ENCODE results near the gene CPSF4.
"Not testable (repeated sequence)": the region's sequence is repeated elsewhere in the genome, so short reads cannot be mapped to it uniquely, and the experiment has no call there.

Gene CPSF4

DNA sequence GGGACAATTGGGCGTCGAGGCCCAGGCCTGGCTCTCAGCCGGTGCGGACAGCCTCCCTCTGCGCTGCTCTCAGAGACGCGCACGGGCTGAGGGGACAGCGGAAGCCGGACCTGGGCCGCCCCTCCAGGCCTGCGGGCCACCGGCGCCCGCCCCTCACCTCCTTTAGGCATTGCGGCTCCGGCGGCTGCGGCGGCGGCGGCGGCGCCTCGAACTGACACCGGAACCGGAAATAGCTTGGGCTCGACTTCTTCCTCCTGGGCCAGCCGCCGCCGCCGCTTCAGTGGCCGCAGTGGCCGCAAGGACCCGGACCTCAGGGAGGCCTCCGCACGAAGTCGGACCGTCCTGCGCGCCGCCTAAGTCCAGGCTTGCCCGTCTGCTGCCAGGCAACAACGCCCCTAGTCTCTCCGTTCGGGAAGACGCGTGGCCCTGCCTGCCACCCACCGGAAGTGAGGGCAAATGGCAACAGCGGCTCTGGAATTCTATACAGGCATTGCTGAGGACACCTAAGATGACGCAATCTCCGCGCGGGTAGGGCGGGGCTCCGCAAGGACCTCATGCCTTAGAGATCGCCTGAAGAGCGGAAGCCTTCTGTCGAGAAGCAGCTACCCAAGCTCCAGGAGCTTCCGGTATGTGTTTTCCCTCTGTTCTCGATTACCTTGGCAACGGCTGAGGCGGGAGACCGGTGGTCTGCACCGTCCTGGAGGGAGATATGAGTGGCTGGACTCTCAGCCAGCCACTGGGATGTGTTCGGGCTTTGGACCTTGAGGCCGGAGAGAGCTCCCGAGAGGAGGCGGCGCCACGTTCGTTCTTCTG lies 30.2 kb upstream of the CPSF4 start, which contains the start of the genes BUD31 and PDAP1:
BUD31 (plus strand) TSS at position 591 of the 813 bp plus-strand sequence. CDS start 2,124 bp downstream, outside the sequence.
PDAP1 (minus strand) TSS at position 219 of the 813 bp plus-strand sequence; CDS start at position 170, 49 bp downstream.
- DNase-seq, result peak; percentile 94

GRCh38 chr7:99409192-99409572 lies 29.6 kb upstream of the CPSF4 start:
- DNase-seq, result no peak

- no peak for DNase-seq
Observed at GRCh38 chr7:99409806-99410205, 28.9 kb upstream of the CPSF4 start.

DNA sequence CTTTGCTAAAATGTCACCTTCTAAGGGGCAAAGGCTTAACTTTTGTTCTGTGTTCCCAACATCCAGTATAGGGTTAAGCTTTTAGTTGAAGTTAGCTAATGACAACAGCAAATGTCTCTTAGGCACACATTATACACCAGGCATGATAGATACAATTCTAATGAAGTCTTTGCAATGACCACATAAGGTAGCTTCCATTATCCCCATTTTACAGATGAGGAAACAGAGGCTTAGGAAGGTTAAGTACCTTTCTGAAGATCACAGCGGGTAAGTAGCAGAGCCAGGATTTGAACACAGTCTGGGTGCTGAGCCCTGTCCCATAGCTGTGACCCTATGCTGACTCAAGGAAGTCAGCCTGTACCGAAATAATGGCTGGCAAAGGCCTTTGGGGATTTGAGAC lies 28.1 kb upstream of the CPSF4 start:
- no peak for DNase-seq

GRCh38 chr7:99415513-99416127 lies 23.1 kb upstream of the CPSF4 start:
- DNase-seq, result not testable (repeated sequence)

- no peak for DNase-seq
Observed at GRCh38 chr7:99418260-99418659, 20.5 kb upstream of the CPSF4 start.

- DNase-seq, result no peak
Observed at GRCh38 chr7:99419323-99420021, 19.3 kb upstream of the CPSF4 start.

GRCh38 chr7:99420213-99420612 lies 18.5 kb upstream of the CPSF4 start:
- DNase-seq, result no peak

- DNase-seq, result no peak
Observed at GRCh38 chr7:99420986-99421385, 17.8 kb upstream of the CPSF4 start.

DNA sequence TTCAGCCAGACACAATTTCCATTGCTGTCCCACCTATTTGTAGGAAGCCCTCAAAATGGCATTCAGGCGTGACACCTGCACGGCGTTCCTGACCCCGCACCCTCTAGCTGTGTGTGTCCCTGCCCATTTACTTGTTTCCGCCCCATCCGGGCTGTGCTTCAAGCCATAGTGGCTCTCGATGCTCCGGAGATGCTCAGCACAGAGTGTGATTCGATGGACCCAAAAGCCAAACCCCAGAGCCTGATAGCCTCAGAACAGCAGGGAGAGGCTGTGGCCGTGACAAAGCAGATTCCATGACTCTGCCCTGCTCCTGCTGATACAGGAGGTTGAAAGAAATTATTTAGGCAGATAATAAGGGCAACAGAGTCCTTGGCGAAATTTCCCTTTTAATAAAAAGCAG lies 16.6 kb upstream of the CPSF4 start:
- peak; percentile 79 for DNase-seq

GRCh38 chr7:99422625-99423024 lies 16.1 kb upstream of the CPSF4 start:
- peak; percentile 91 for DNase-seq

GRCh38 chr7:99424932-99425730 lies 13.6 kb upstream of the CPSF4 start:
- DNase-seq, result no peak

GRCh38 chr7:99428972-99429566 lies 9.7 kb upstream of the CPSF4 start:
- peak; percentile 67 for DNase-seq

DNA sequence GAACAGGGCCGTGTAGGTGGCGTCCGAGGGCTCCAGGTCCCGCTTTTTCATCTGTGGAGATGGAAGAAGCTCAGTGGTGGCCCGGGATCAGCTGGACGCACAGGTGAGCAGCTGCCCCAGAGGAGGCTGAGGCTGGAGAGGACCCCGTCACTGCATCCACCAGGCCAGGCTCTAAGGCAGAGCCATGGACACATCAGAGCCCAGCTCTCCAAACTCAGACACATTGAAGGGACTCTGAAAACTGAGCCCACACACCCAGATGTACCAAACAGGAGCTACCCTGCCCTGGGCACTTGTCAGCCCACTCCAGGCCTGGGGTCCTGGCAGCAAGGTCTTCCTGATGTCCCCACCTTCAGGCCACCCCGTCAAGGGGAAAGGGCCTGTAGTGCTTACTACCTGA lies 9.0 kb upstream of the CPSF4 start:
- no peak for DNase-seq

- DNase-seq, result not testable (repeated sequence)
Observed at GRCh38 chr7:99431756-99432540, 6.8 kb upstream of the CPSF4 start.

DNA sequence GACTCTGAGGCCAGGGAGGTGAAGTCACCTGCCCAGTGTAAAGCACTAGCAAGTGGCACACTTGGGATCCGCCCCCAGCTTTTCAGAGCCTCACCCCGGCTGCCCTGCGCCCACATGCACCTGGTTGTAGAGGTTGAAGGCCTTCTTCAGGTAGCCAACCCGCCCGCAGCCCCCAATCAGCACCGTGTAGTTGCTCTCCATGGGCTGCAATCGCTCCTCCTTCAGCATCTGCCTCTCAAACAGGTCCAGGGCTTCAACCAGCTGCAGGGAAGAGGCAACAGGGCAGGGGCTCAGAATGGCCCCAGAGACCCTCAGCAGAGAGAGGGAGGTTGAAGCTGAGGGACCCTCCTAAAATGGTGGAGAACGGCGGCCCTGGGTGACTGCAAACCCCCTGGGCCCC lies 5.6 kb upstream of the CPSF4 start:
- DNase-seq, result no peak

DNA sequence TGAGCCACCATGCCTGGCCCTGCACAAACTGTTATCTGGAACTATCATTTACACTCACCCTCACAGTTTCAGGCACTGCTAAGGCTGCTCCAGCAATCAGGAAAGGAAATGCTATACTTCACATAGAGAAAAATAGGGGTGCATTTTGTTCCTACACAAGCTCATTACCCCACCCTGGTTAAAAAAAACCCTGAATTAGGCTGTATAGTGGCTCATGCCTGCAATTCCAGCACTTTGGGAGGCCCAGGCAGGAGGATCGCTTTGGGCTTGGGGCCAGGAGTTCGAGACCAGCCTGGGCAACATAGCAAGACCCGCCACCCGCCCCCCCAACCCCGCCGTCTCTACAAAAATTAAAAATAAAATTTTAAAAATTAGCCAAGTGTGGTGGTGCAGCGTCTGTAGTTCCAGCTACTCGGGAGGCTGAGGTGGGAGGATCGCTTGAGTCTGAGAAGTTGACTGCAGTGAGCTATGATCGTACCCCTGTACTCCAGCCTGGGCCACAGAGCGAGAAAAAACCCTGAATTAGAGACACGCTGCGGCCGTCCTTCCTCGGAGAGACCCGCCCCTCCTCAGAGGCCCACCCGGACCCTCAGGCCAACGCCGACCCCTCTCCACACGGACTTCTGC lies 684 bp upstream of the CPSF4 start:
- no peak for DNase-seq

GRCh38 chr7:99440195-99440594 lies 1.5 kb downstream of the CPSF4 start:
- DNase-seq, result no peak

- DNase-seq, result no peak
Observed at GRCh38 chr7:99446096-99446495, 7.4 kb downstream of the CPSF4 start.

DNA sequence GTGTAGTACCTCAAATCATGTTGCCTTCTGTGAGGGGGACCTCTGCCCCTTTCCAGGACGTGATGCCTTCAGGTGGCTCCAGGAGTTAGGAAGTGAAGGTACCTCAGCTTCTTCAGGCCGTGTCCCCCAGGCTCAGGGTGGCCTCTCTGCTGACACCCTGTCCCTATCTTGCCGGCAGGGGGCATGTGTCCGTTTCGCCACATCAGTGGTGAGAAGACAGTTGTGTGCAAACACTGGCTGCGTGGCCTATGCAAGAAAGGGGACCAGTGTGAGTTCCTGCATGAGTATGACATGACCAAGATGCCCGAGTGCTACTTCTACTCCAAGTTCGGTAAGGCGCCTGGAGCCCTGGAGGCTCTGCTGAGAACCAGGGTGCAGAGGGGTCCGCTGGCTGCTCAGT lies 9.2 kb downstream of the CPSF4 start:
- no peak for DNase-seq

- DNase-seq, result no peak
Observed at GRCh38 chr7:99448855-99449254, 10.1 kb downstream of the CPSF4 start.

Data from NCI-H146 (cell line).